ENCODE data around the gene ARL5A.
"Not testable (repeated sequence)": the region's sequence is repeated elsewhere in the genome, so short reads cannot be mapped to it uniquely, and the experiment has no call there.

ARL5A gene

GRCh38 chr2:151828143-151828889 lies at the start of gene ARL5A:
TSS of gene ARL5A (minus strand) at chr2:151828421. CDS start at chr2:151828176, 245 bp downstream.
- peak; percentile 93 for DNase-seq (ENCODE audit: low read depth in 2 of 2)

- DNase-seq (ENCODE audit: low read depth in 2 of 2), result not testable (repeated sequence)
Observed at GRCh38 chr2:151875631-151876030, 47.4 kb upstream of the ARL5A start.

- DNase-seq (ENCODE audit: low read depth in 2 of 2), result no peak
Observed at GRCh38 chr2:151872463-151872862, 44.2 kb upstream of the ARL5A start.

- DNase-seq (ENCODE audit: low read depth in 2 of 2), result no peak
Observed at GRCh38 chr2:151869291-151869690, 41.1 kb upstream of the ARL5A start.

GRCh38 chr2:151862700-151863099 lies 34.5 kb upstream of the ARL5A start:
- DNase-seq (ENCODE audit: low read depth in 2 of 2), result no peak

- no peak for DNase-seq (ENCODE audit: low read depth in 2 of 2)
Observed at GRCh38 chr2:151861174-151861573, 33.0 kb upstream of the ARL5A start.

GRCh38 chr2:151860613-151861146 lies 32.5 kb upstream of the ARL5A start:
- no peak for DNase-seq (ENCODE audit: low read depth in 2 of 2)

GRCh38 chr2:151860210-151860609 lies 32.0 kb upstream of the ARL5A start:
- no peak for DNase-seq (ENCODE audit: low read depth in 2 of 2)

- DNase-seq (ENCODE audit: low read depth in 2 of 2), result no peak
Observed at GRCh38 chr2:151857650-151858049, 29.4 kb upstream of the ARL5A start.

- no peak for DNase-seq (ENCODE audit: low read depth in 2 of 2)
Observed at GRCh38 chr2:151855111-151855510, 26.9 kb upstream of the ARL5A start.

- no peak for DNase-seq (ENCODE audit: low read depth in 2 of 2)
Observed at GRCh38 chr2:151853070-151853758, 25.0 kb upstream of the ARL5A start.

GRCh38 chr2:151852260-151853069 lies 24.2 kb upstream of the ARL5A start:
- DNase-seq (ENCODE audit: low read depth in 2 of 2), result no peak

GRCh38 chr2:151851761-151852160 lies 23.5 kb upstream of the ARL5A start:
- DNase-seq (ENCODE audit: low read depth in 2 of 2), result no peak

GRCh38 chr2:151849413-151850010 lies 21.3 kb upstream of the ARL5A start:
- DNase-seq (ENCODE audit: low read depth in 2 of 2), result no peak

GRCh38 chr2:151845884-151846283 lies 17.7 kb upstream of the ARL5A start:
- DNase-seq (ENCODE audit: low read depth in 2 of 2), result no peak

GRCh38 chr2:151845481-151845880 lies 17.3 kb upstream of the ARL5A start:
- no peak for DNase-seq (ENCODE audit: low read depth in 2 of 2)

GRCh38 chr2:151844211-151844896 lies 16.1 kb upstream of the ARL5A start:
- no peak for DNase-seq (ENCODE audit: low read depth in 2 of 2)

- no peak for DNase-seq (ENCODE audit: low read depth in 2 of 2)
Observed at GRCh38 chr2:151843691-151844061, 15.5 kb upstream of the ARL5A start.

- no peak for DNase-seq (ENCODE audit: low read depth in 2 of 2)
Observed at GRCh38 chr2:151842830-151843690, 14.8 kb upstream of the ARL5A start.

- DNase-seq (ENCODE audit: low read depth in 2 of 2), result no peak
Observed at GRCh38 chr2:151841047-151841424, 12.8 kb upstream of the ARL5A start.
